Measurements from ENCODE around the gene RPP25L.

RPP25L gene

GRCh38 chr9:34585946-34586669 lies 25.8 kb downstream of the RPP25L start:
- no peak for DNase-seq (ENCODE audit: low read depth)

GRCh38 chr9:34584970-34585369 lies 26.9 kb downstream of the RPP25L start:
- DNase-seq (ENCODE audit: low read depth) = no peak

- no peak for DNase-seq (ENCODE audit: low read depth)
Measured at GRCh38 chr9:34582787-34583186, 29.1 kb downstream of the RPP25L start.

- no peak for DNase-seq (ENCODE audit: low read depth)
Measured at GRCh38 chr9:34581318-34581717, 30.6 kb downstream of the RPP25L start.

GRCh38 chr9:34580358-34580757 lies 31.5 kb downstream of the RPP25L start:
- DNase-seq (ENCODE audit: low read depth) = no peak

GRCh38 chr9:34579808-34580163 lies 32.1 kb downstream of the RPP25L start:
- no peak for DNase-seq (ENCODE audit: low read depth)

- DNase-seq (ENCODE audit: low read depth) = no peak
Measured at GRCh38 chr9:34579104-34579807, 32.6 kb downstream of the RPP25L start.

- no peak for DNase-seq (ENCODE audit: low read depth)
Measured at GRCh38 chr9:34578241-34579103, 33.4 kb downstream of the RPP25L start.

GRCh38 chr9:34577400-34578240 lies 34.3 kb downstream of the RPP25L start:
- no peak for DNase-seq (ENCODE audit: low read depth)

GRCh38 chr9:34576597-34577399 lies 35.1 kb downstream of the RPP25L start:
- no peak for DNase-seq (ENCODE audit: low read depth)

GRCh38 chr9:34575862-34576596 lies 35.9 kb downstream of the RPP25L start:
- no peak for DNase-seq (ENCODE audit: low read depth)

GRCh38 chr9:34575241-34575640 lies 36.7 kb downstream of the RPP25L start:
- DNase-seq (ENCODE audit: low read depth) = no peak

GRCh38 chr9:34574571-34574970 lies 37.3 kb downstream of the RPP25L start:
- DNase-seq (ENCODE audit: low read depth) = no peak

- DNase-seq (ENCODE audit: low read depth) = no peak
Measured at GRCh38 chr9:34573599-34574325, 38.1 kb downstream of the RPP25L start.

GRCh38 chr9:34572628-34573027 lies 39.3 kb downstream of the RPP25L start:
- no peak for DNase-seq (ENCODE audit: low read depth)

GRCh38 chr9:34572092-34572491 lies 39.8 kb downstream of the RPP25L start:
- DNase-seq (ENCODE audit: low read depth) = no peak

GRCh38 chr9:34571481-34571810 lies 40.5 kb downstream of the RPP25L start:
- no peak for DNase-seq (ENCODE audit: low read depth)

GRCh38 chr9:34570809-34571480 lies 41.0 kb downstream of the RPP25L start:
- DNase-seq (ENCODE audit: low read depth) = no peak

- no peak for DNase-seq (ENCODE audit: low read depth)
Measured at GRCh38 chr9:34570376-34570775, 41.5 kb downstream of the RPP25L start.
